ENCODE results near the gene SLC66A2.

SLC66A2 gene

DNA sequence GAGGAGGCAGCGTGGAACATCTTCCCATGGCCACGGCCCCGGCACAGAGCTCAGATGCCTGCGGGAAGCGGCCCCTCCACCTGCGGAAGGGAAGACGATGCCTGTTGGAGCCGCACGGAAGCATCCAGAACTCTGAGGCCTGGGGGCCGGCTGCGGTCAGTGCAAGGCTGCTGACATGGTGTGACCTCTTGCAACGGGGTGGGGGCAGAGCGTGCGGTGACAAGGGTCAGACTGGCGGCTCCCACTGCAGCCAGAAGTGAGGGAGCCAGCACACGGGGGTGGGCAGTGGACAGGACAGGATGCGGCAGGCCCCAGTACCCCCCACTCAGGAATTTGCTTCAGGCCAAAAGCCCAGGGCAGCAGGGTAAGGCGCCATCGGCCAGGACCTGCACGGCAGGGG is 48.8 kb downstream of the SLC66A2 start:
- Histone ChIP-seq H3K9ac (no peak overlapping the region), H3K79me2 (no peaks in the 10 kb centered on the region), H3K4me1 (no peaks in the 10 kb centered on the region), H3K4me2 (ENCODE audit: low read length) (no peak overlapping the region), H2AFZ (no peak overlapping the region), H3K27me3 (ENCODE audit: control insufficient read depth, insufficient read depth, low read length) (no peaks in the 10 kb centered on the region), H3K4me3 (ENCODE audit: low read depth, low read length) (no peak overlapping the region), H3K27ac (no peak overlapping the region), H3K9me3 (ENCODE audit: control insufficient read depth, low read length) (no peaks in the 10 kb centered on the region), H3K36me3 (ENCODE audit: control insufficient read depth, insufficient read depth, low read length) (no peaks in the 10 kb centered on the region)
- TF ChIP-seq, protein P1, sequence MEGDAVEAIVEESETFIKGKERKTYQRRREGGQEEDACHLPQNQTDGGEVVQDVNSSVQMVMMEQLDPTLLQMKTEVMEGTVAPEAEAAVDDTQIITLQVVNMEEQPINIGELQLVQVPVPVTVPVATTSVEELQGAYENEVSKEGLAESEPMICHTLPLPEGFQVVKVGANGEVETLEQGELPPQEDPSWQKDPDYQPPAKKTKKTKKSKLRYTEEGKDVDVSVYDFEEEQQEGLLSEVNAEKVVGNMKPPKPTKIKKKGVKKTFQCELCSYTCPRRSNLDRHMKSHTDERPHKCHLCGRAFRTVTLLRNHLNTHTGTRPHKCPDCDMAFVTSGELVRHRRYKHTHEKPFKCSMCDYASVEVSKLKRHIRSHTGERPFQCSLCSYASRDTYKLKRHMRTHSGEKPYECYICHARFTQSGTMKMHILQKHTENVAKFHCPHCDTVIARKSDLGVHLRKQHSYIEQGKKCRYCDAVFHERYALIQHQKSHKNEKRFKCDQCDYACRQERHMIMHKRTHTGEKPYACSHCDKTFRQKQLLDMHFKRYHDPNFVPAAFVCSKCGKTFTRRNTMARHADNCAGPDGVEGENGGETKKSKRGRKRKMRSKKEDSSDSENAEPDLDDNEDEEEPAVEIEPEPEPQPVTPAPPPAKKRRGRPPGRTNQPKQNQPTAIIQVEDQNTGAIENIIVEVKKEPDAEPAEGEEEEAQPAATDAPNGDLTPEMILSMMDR (IDR thresholded peaks at IDR 0.05) = no peak

DNA sequence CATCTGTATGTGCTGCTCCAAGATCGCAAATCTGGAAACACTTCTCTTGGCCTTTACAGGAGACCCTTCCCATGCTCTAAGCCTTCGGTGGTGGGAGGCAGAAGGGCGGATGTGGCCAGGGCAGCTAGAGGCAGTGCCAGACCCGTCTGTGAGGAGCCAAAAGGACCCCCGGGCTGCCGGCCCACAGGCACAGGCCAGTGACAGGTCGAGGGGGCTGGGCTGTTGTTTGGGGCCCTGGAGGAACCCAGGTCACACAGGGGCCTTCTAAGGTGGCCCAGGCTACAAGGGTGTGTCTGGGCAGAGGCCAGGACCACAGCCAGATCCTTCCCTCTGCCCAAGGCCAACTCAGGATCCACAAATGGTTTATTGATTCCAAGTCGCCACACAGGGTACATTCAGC is 49.4 kb downstream of the SLC66A2 start:
- H3K27ac ChIP-seq = no peak overlapping the region
- no peaks in the 10 kb centered on the region for H3K4me1 ChIP-seq
- no peak overlapping the region for H3K4me3 ChIP-seq (ENCODE audit: low read depth, low read length)
- no peak overlapping the region for H3K9ac ChIP-seq
- H3K36me3 ChIP-seq (ENCODE audit: control insufficient read depth, insufficient read depth, low read length) = no peaks in the 10 kb centered on the region
- H3K9me3 ChIP-seq (ENCODE audit: control insufficient read depth, low read length) = no peaks in the 10 kb centered on the region
- H2AFZ ChIP-seq = no peak overlapping the region
- TF ChIP-seq, protein P1 (IDR thresholded peaks at IDR 0.05) = no peak
- no peaks in the 10 kb centered on the region for H3K27me3 ChIP-seq (ENCODE audit: control insufficient read depth, insufficient read depth, low read length)
- H3K79me2 ChIP-seq = no peaks in the 10 kb centered on the region
- H3K4me2 ChIP-seq (ENCODE audit: low read length) = no peak overlapping the region

DNA sequence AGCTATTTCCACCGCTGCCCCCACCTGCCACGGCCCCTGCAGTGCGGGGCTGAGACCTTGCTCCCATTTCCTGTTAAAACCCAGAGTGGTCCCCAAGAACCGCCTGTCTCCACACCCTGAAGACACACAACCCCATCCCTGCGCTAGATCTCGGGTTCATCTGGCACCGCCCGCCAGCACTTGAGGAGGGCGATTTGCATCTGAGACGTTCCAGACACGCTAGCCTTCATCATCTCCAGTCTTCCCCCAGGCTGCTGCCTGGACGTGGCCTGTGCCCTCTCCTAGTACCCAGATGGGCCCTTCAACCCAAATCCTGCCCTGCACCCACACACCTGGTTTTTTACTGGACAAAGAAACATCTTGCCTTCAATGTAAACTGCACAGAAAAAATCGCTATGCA is 49.8 kb downstream of the SLC66A2 start:
- H3K36me3 ChIP-seq (ENCODE audit: control insufficient read depth, insufficient read depth, low read length) = no peaks in the 10 kb centered on the region
- H3K9ac ChIP-seq = no peak overlapping the region
- no peaks in the 10 kb centered on the region for H3K27me3 ChIP-seq (ENCODE audit: control insufficient read depth, insufficient read depth, low read length)
- no peaks in the 10 kb centered on the region for H3K4me1 ChIP-seq
- TF ChIP-seq, protein P1 (IDR thresholded peaks at IDR 0.05) = no peak
- H3K79me2 ChIP-seq = no peaks in the 10 kb centered on the region
- no peak overlapping the region for H3K4me3 ChIP-seq (ENCODE audit: low read depth, low read length)
- H3K9me3 ChIP-seq (ENCODE audit: control insufficient read depth, low read length) = no peaks in the 10 kb centered on the region
- H3K27ac ChIP-seq = no peak overlapping the region
- H3K4me2 ChIP-seq (ENCODE audit: low read length) = no peak overlapping the region
- H2AFZ ChIP-seq = no peak overlapping the region

DNA sequence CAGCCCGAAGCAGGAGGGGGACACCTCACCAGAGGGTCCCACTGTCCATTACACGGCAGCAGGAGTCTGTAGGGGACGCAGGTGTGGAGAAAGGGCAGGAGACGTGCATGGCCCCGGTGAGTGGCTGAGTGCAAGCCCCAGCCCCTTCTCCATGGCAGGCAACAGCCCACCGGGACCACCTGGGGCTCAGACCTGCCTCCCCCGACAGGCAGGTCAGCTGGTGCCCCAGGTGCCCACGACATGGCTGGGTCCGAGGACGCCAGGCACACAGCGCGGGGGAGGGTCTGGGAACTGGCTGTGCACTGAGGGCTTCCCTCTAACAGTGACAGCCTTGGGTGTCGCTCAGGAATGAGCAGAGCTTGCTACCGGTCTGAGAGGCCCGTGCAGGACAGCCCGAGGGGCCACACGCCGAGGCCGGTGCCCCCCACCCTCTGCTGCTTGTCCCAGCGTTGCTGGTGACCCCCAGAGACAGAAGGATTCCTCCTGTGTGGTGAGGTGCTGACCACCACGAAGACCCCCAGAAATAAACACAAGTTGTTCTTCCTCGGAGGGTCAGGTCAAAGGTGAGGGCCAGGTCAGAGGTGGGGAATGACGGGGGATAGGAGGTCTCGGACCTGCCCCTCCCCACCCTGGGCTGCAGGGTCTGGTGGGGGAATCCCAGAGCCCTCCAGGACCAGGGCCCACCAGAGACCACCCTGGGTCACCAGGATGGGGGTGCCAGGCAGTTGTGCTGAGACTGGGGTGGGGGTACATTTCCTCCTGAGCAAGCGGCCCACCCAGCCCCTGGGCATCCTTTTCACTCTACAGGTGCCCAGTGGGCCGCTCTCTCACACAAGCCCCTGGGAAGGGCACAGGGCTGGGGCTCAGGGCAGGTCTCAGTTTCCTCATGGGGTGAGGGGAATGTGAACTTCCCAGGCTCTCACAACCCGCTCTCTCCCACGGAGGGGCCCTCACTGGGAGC is 50.6 kb downstream of the SLC66A2 start:
- Histone ChIP-seq H3K27ac (no peak overlapping the region), H3K79me2 (no peaks in the 10 kb centered on the region), H2AFZ (no peak overlapping the region), H3K27me3 (ENCODE audit: control insufficient read depth, insufficient read depth, low read length) (no peaks in the 10 kb centered on the region), H3K9ac (no peak overlapping the region), H3K9me3 (ENCODE audit: control insufficient read depth, low read length) (peaks cover 4% of the 10 kb centered on the region), H3K4me3 (ENCODE audit: low read depth, low read length) (no peak overlapping the region), H3K4me1 (no peaks in the 10 kb centered on the region), H3K36me3 (ENCODE audit: control insufficient read depth, insufficient read depth, low read length) (no peaks in the 10 kb centered on the region), H3K4me2 (ENCODE audit: low read length) (no peak overlapping the region)
- TF ChIP-seq, protein P1 (IDR thresholded peaks at IDR 0.05) = no peak

Measured in parathyroid adenoma (tissue), 2 donors.